GM19468 (cell line): ENCODE results near the gene MED13L.

Experiments
- ATAC-seq: cut with Tn5 transposase; IDR thresholded peaks from one replicate; pipeline ENCODE4 v1.9.1; 2021; ENCODE audit warnings: mild to moderate bottlenecking, moderate library complexity, moderate number of reproducible peaks; ENCODE audit not compliant: unreplicated experiment; ENCODE audit errors: extremely low read depth

The MED13L gene

GRCh38 chr12:116160883-116161458 is 116.5 kb downstream of the MED13L start:
- ATAC-seq: no peak

GRCh38 chr12:116160231-116160630 is 117.3 kb downstream of the MED13L start:
- no peak for ATAC-seq

DNA sequence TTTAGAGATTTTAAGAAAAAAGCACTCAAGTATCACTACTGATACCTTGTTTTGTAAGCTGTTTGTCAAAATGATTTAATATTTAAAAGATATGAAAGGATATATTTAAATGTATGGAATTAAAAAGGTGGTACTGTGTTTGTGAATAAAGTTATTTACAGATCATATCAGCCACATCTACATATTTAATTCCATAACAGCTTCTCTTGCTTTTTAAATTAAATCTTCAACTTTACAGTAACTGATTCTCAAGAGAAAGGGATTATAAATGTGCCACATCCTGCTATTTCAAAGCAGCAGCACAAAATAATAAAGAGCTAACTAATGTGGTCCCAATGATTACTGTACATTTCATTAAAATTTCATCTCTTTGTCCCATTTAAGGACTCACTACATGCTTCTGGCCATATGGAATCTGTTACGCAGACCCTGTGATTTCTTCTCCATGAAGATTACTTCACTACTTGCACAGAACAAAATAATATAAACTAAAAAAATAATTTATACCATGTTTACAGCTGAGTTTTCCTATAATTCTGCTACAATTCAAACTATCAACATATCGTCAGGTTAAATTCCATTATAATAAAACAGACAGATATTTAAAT is 117.8 kb downstream of the MED13L start:
- no peak for ATAC-seq

- no peak for ATAC-seq
These were observed 118.3 kb downstream of the MED13L start for GRCh38 chr12:116159175-116159574.

DNA sequence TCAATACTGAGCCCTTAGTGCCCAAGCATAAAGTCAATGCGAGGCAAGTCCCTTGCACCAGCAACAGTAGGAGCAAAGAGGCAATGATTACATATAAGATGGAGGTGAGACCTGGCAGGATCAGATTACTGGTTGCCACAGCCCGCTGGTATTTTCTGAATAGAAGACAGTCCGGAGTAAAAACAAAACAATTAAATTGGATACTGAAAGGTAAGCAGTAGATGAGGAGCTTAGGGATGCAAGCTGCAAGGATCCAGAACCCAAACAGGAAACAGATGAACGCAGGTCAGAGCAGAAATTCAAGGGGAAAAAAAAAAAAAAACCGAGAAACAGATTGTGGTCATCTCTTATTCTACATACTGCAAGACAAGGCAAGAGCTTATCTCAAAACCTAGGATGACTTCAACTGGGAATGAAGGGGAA is 119.6 kb downstream of the MED13L start:
- ATAC-seq: no peak

DNA sequence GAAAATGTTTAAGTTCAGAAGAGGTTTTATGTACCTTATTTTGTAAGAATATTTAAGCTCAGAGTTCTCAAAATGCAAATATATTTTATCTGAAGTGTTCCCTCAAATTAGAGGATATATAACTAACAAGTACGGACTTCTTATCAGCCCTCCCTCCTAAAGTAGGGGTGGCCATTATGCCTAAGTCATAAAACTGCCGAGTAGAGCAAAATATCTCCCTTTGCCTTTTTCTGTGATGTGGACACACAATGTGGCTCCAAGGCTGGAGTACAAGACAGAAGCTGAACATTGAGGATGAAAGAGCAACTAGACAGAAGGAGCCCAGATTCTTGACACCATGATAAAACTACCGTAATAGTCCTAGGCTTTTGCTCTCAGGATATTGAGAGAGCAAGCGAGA is 120.9 kb downstream of the MED13L start:
- ATAC-seq: no peak

GRCh38 chr12:116155383-116155782 is 122.1 kb downstream of the MED13L start:
- ATAC-seq: no peak

- no peak for ATAC-seq
These were observed 123.5 kb downstream of the MED13L start for GRCh38 chr12:116153983-116154382.

- no peak for ATAC-seq
These were observed 124.4 kb downstream of the MED13L start for GRCh38 chr12:116153113-116153512.

GRCh38 chr12:116152268-116152667 is 125.2 kb downstream of the MED13L start:
- no peak for ATAC-seq

GRCh38 chr12:116150452-116150851 is 127.0 kb downstream of the MED13L start:
- no peak for ATAC-seq

GRCh38 chr12:116150001-116150400 is 127.5 kb downstream of the MED13L start:
- no peak for ATAC-seq

- no peak for ATAC-seq
These were observed 128.6 kb downstream of the MED13L start for GRCh38 chr12:116148844-116149243.

DNA sequence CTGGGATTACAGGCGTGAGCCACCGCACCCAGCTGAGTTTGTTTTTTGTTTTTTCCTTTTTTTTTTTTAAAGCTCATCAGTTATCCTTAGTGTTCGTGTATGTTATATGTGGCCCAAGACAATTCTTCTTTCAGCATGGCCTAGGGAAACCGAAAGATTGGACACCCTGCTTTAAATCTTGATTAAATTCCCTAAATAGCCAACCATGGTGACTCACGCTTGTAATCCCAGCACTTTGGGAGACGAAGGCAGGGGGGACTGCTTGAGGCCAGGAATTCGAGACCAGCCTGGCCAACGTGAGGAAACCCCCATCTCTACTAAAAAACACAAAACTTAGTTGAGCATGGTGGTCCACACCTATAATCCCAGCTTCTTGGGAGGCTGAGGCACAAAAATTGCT is 131.1 kb downstream of the MED13L start:
- no peak for ATAC-seq

DNA sequence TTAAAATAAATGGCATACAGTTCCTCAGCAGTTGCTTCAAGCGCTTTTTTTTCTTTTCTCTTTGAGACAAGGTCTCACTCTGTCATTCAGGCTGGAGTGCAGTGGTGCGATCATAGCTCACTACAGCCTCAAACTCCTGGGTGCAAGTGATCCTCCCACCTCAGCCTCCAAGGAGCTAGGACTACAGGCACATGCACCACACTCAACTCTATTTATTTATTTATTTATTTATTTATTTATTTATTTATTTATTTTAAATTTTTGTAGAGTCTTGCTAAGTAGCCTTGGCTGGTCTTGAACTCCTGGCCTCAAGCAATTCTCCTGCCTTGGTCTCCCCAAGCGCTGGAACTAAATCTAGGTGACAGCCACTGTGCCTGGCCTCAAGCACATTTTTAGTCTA is 132.0 kb downstream of the MED13L start:
- no peak for ATAC-seq

- no peak for ATAC-seq
These were observed 133.1 kb downstream of the MED13L start for GRCh38 chr12:116144384-116144783.

DNA sequence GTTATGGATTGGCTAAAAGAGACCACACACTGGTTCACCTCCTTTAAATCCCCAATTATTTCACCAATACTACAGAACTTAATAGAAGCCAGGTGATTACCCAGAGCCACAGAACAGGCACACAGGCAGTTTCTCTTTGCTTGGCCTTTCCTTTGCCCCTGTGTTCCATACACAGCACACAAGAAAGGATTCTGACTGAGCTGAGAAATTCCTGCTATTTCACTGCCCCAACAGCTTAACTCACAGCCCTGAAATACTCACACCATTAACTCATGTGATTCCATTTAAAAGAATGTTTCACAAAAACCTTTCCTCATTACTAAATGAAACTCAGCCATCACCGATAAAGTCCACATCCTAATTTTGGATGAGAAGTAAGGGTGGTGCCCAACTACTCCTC is 133.6 kb downstream of the MED13L start:
- no peak for ATAC-seq

DNA sequence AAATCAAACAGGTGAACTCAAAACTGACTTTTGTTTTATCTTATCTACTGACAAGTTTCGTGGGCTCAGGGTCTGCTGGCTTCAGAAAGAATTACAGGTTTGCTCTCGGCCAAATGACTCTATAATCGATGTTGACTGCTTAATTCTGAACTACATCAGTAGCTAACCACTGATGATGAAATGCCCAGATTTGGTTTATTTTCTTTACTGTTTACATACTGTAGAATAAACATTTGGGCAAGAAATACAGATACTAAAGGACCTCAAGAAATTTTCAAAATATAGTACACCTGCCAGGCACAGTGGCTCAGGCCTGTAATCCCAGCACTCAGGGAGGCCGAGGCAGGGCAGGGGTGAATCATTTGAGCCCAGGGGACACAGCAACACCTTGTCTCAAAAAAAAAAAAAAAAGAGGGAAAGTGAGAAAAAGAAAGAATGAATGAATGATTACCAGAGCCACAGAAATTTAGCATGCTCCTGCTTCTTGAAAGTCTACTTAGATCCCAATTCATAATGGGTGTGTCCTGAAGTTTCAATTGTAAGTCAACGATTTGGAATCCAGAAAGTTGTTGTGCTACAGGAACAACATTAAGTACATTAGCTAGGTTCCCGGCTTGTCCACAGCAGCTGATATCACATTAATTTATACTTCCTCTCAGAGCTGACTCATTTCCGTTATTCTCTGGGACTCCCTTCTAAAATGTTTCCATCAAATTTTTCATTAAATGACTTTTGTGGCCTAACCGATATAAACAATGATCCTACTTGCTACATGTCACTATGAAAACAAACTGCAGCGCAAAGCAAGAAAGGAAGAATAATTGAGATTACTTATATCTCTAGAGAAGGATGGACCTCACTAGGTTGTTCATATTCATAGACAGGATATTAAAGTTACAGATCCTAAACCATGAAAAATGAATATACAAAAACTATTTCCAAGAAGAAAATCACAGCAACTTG is 134.3 kb downstream of the MED13L start:
- ATAC-seq: no peak

GRCh38 chr12:116141833-116142162 is 135.7 kb downstream of the MED13L start:
- ATAC-seq: no peak

- no peak for ATAC-seq
These were observed 136.2 kb downstream of the MED13L start for GRCh38 chr12:116141110-116141832.

GRCh38 chr12:116140529-116140928 is 137.0 kb downstream of the MED13L start:
- ATAC-seq: no peak
